AG10803 (cell line): Measurements from ENCODE around the gene C1orf87.

Source experiments
- DNase-seq: peaks from one replicate; pipeline ENCODE4 v3.0.0; 2010; ENCODE audit warnings: low read depth
- H3K4me3 ChIP-seq: 2 replicates; pipeline ENCODE4 v1.5.1; 2011; ENCODE audit warnings: mild to moderate bottlenecking, low read length, control low read depth
- CTCF ChIP-seq: conservative IDR thresholded peaks from 2 replicates; pipeline ENCODE4 v1.5.1; 2011; ENCODE audit warnings: mild to moderate bottlenecking, low read length, control low read depth, inconsistent platforms

Gene C1orf87

GRCh38 chr1:59967141-59967697, 106.4 kb downstream of the C1orf87 start:
- TF ChIP-seq CTCF = no peak
- no peak for DNase-seq
- no peak overlapping the region for H3K4me3 ChIP-seq

GRCh38 chr1:59952065-59952464, 121.5 kb downstream of the C1orf87 start:
- peak; percentile 15 for DNase-seq
- no peak overlapping the region for H3K4me3 ChIP-seq
- TF ChIP-seq CTCF = no peak

GRCh38 chr1:59949648-59950047, 123.9 kb downstream of the C1orf87 start:
- no peak for TF ChIP-seq CTCF
- no peak overlapping the region for H3K4me3 ChIP-seq

DNA sequence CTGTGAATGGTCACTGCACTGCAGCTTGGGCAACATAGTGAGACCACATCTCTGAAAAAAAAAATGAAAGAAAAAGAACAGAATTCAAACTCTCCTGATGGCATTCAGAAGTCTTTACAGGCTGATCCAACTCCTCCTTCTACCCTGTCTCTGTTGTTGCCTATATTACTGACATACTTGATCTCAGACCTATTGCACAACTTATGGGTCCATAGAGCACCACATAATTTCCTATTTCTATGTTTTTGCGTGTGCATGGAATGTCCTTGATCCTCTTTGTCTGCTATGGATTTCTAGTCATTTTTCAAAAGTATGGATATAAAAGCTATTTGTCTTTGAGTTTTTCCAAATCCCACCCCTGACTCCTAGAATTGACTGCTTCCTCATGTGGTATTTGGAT, 124.6 kb downstream of the C1orf87 start:
- no peak for TF ChIP-seq CTCF
- no peak for DNase-seq
- H3K4me3 ChIP-seq = no peak overlapping the region

More at GRCh38 chr1:59949648-59950047, 123.9 kb downstream of the C1orf87 start:
- no peak for DNase-seq

GRCh38 chr1:59947047-59947938, 126.3 kb downstream of the C1orf87 start:
- TF ChIP-seq CTCF = peak; percentile 97
- peak; percentile 64 for DNase-seq

GRCh38 chr1:59945790-59946189, 127.8 kb downstream of the C1orf87 start:
- no peak for DNase-seq
- no peak for TF ChIP-seq CTCF
- no peak overlapping the region for H3K4me3 ChIP-seq

More at GRCh38 chr1:59947047-59947938, 126.3 kb downstream of the C1orf87 start:
- H3K4me3 ChIP-seq = no peak overlapping the region
